K562 (cell line): ENCODE results near the gene SNCB. TPM values are rescaled to one million over a fixed set of nuclear protein-coding genes. Genes with fewer than 3 reads are reported as not detected.

Experiments used
- CHD2 ChIP-seq: IDR thresholded peaks from 2 replicates; pipeline ENCODE4 v1.6.1; 2011; ENCODE audit warnings: low read depth, low read length
- EP300 ChIP-seq: IDR thresholded peaks from 2 replicates; pipeline ENCODE4 v1.6.1; 2012; ENCODE audit warnings: low read length, improper control_type of control experiment
- ID3 ChIP-seq, 2 experiments: fragments of 250-450 bp in 1 of 2; fragments of 450-650 bp in 1 of 2; sonication (Bioruptor Pico) in 1 of 2; IDR thresholded peaks; 2 replicates each; pipeline versions ENCODE4 v1.6.1 to v1.8.0; 2016 to 2021; ENCODE audit warnings: mild to moderate bottlenecking in 2 of 2, moderate library complexity in 2 of 2, missing compliant biosample characterization in 1 of 2, missing genetic modification characterization in 1 of 2
- ILK ChIP-seq: fragments of 450-650 bp; IDR thresholded peaks from 2 replicates; pipeline ENCODE4 v1.6.1; 2016; ENCODE audit warnings: missing genetic modification characterization, low read depth, mild to moderate bottlenecking, missing compliant biosample characterization, moderate library complexity, borderline replicate concordance
- KAT7 ChIP-seq: sonication (generic); formaldehyde crosslinking; IDR thresholded peaks from 2 replicates; pipeline ENCODE4 v1.8.0; 2022; ENCODE audit warnings: missing genetic modification reagents, mild to moderate bottlenecking, borderline replicate concordance
- KAT8 ChIP-seq: fragments of 450-650 bp; IDR thresholded peaks from 2 replicates; pipeline ENCODE4 v1.6.1; 2016; ENCODE audit warnings: low read depth, mild to moderate bottlenecking
- KLF1 ChIP-seq: fragments of 450-650 bp; IDR thresholded peaks from 2 replicates; pipeline ENCODE4 v1.6.1; 2016; ENCODE audit warnings: missing genetic modification characterization, missing compliant biosample characterization
- MAZ ChIP-seq, 2 experiments: fragments of 450-650 bp in 1 of 2; sonication (generic) in 1 of 2; formaldehyde crosslinking; IDR thresholded peaks in 1 of 2; conservative IDR thresholded peaks in 1 of 2; 2 replicates each; pipeline versions ENCODE4 v1.4.0 to v1.5.0; 2020; ENCODE audit warnings: mild to moderate bottlenecking in 1 of 2, missing genetic modification reagents in 1 of 2
- NKRF ChIP-seq: fragments of 450-650 bp; IDR thresholded peaks from 2 replicates; pipeline ENCODE4 v1.6.1; 2016; ENCODE audit warnings: borderline replicate concordance
- PTBP1 ChIP-seq: fragments of 200-400 bp; formaldehyde crosslinking; IDR thresholded peaks from 2 replicates; pipeline ENCODE4 v1.6.1; 2017; ENCODE audit warnings: low read depth, low read length
- PURB ChIP-seq: sonication (generic); formaldehyde crosslinking; IDR thresholded peaks from 2 replicates; pipeline ENCODE4 v1.9.0; 2021; ENCODE audit warnings: low read depth, mild to moderate bottlenecking, missing genetic modification reagents
- SFPQ ChIP-seq: fragments of 200-400 bp; formaldehyde crosslinking; IDR thresholded peaks from 2 replicates; pipeline ENCODE4 v1.6.1; 2017; ENCODE audit warnings: mild to moderate bottlenecking, low read depth, low read length, moderate library complexity
- SP1 ChIP-seq: sonication (generic); formaldehyde crosslinking; IDR thresholded peaks from 2 replicates; pipeline ENCODE4 v1.8.1; 2022; ENCODE audit warnings: mild to moderate bottlenecking, missing genetic modification reagents
- ZC3H8 ChIP-seq: fragments of 450-650 bp; IDR thresholded peaks from 2 replicates; pipeline ENCODE4 v1.6.1; 2017
- ZNF143 ChIP-seq: sonication (generic); formaldehyde crosslinking; IDR thresholded peaks from 2 replicates; pipeline ENCODE4 v1.9.0; 2022; ENCODE audit warnings: mild to moderate bottlenecking, missing genetic modification reagents
- ZNF280B ChIP-seq: fragments of 250-450 bp; sonication (Bioruptor Pico); IDR thresholded peaks from 2 replicates; pipeline ENCODE4 v1.5.1; 2021; ENCODE audit warnings: mild to moderate bottlenecking
- ZNF311 ChIP-seq: fragments of 250-450 bp; sonication (Bioruptor Pico); IDR thresholded peaks from 2 replicates; pipeline ENCODE4 v1.4.0; 2020; ENCODE audit warnings: mild to moderate bottlenecking, moderate library complexity
- ZNF655 ChIP-seq: fragments of 250-450 bp; sonication (Bioruptor Pico); IDR thresholded peaks from 2 replicates; pipeline ENCODE4 v1.5.0; 2021
- ZNF696 ChIP-seq: fragments of 250-450 bp; sonication (Bioruptor Pico); conservative IDR thresholded peaks from 2 replicates; pipeline ENCODE4 v1.4.0; 2020; ENCODE audit warnings: mild to moderate bottlenecking, moderate library complexity
- ZNF707 ChIP-seq: fragments of 250-450 bp; sonication (Bioruptor Pico); conservative IDR thresholded peaks from 2 replicates; pipeline ENCODE4 v1.8.0; 2022; ENCODE audit warnings: inconsistent platforms, mild to moderate bottlenecking, moderate library complexity
- ZNF75A ChIP-seq: fragments of 450-650 bp; formaldehyde crosslinking; IDR thresholded peaks from 2 replicates; pipeline ENCODE4 v1.4.0; 2020; ENCODE audit warnings: mild to moderate bottlenecking
- polyA plus RNA-seq, 8 experiments: library from polyadenylated mRNA; depleted of rRNA in 4 of 8; stranded (reverse) in 5 of 8; unstranded in 3 of 8; fragments of >200 nt; fragmentation: Nextera tagmentation in 2 of 8; fragmentation: Illumina TruSeq in 1 of 8; extraction: Ambion mirVana in 2 of 8; extraction: Trizol in 1 of 8; gene quantifications; 2 replicates each; pipeline versions ENCODE4 v1.2.1 to v1.2.3, GENCODE V29; 2011 to 2014; ENCODE audit warnings: inconsistent platforms in 1 of 8, missing spikeins in 1 of 8
- total RNA-seq, 7 experiments: library from RNA; depleted of rRNA in 6 of 7; stranded (reverse); fragments of >200 nt in 6 of 7; fragmentation: Illumina TruSeq in 2 of 7; extraction: Trizol in 2 of 7; gene quantifications; 2 replicates each; pipeline versions ENCODE4 v1.2.1 to v1.2.3, GENCODE V29; 2011 to 2021; ENCODE audit warnings: low replicate concordance in 1 of 7

The SNCB gene
- total and polyA plus RNA-seq, 9 of the 15 experiments (the other 6 are each of a cell fraction or from before 2014, with no cell fraction given) = not detected

- TF ChIP-seq ILK (tag) = no peak
- TF ChIP-seq PURB = no peak
- no peak for TF ChIP-seq EP300
- TF ChIP-seq KLF1 (tag) = no peak
- TF ChIP-seq MAZ (CRISPR knock-in tag; conservative IDR thresholded peaks at IDR 0.05 in 1 of 2, IDR thresholded peaks at IDR 0.05 in 1 of 2) = peak in 1 of 2 experiments; percentile 79; a peak in 3 of 4 replicates
- no peak for TF ChIP-seq KAT8
- no peak for TF ChIP-seq ZNF75A (CRISPR knock-in tag)
- peak; percentile 29; the same call in 1 of the 2 replicates for TF ChIP-seq ZNF143 (CRISPR knock-in tag)
- no peak for TF ChIP-seq ZNF311 (CRISPR knock-in tag)
- TF ChIP-seq KAT7 (CRISPR knock-in tag) = no peak
- no peak for TF ChIP-seq ID3 (CRISPR knock-in tag; IDR thresholded peaks at IDR 0.05)
- TF ChIP-seq ID3 (tag; IDR thresholded peaks at IDR 0.05) = no peak
- no peak for TF ChIP-seq CHD2
- TF ChIP-seq NKRF = no peak
- TF ChIP-seq PTBP1 = no peak
- TF ChIP-seq ZC3H8 = no peak
- no peak for TF ChIP-seq ZNF655 (CRISPR knock-in tag)
- TF ChIP-seq ZNF280B (CRISPR knock-in tag) = no peak
- TF ChIP-seq SP1 (CRISPR knock-in tag) = peak; percentile 89
- TF ChIP-seq ZNF707 = no peak
- no peak for TF ChIP-seq SFPQ
- no peak for TF ChIP-seq ZNF696 (CRISPR knock-in tag)
Measured at GRCh38 chr5:176647030-176647842, 16.9 kb upstream of the SNCB start, which contains the start of gene TSPAN17 (continued).
